ENCODE measurements around the gene IL34. TPM values are rescaled to one million over a fixed set of nuclear protein-coding genes. Genes with fewer than 3 reads are reported as not detected.

The IL34 gene
- total and polyA plus RNA-seq, 2 of the 13 experiments (the other 11 are each of a cell fraction or from before 2014, with no cell fraction given): 1.2 to 1.3 TPM

DNA sequence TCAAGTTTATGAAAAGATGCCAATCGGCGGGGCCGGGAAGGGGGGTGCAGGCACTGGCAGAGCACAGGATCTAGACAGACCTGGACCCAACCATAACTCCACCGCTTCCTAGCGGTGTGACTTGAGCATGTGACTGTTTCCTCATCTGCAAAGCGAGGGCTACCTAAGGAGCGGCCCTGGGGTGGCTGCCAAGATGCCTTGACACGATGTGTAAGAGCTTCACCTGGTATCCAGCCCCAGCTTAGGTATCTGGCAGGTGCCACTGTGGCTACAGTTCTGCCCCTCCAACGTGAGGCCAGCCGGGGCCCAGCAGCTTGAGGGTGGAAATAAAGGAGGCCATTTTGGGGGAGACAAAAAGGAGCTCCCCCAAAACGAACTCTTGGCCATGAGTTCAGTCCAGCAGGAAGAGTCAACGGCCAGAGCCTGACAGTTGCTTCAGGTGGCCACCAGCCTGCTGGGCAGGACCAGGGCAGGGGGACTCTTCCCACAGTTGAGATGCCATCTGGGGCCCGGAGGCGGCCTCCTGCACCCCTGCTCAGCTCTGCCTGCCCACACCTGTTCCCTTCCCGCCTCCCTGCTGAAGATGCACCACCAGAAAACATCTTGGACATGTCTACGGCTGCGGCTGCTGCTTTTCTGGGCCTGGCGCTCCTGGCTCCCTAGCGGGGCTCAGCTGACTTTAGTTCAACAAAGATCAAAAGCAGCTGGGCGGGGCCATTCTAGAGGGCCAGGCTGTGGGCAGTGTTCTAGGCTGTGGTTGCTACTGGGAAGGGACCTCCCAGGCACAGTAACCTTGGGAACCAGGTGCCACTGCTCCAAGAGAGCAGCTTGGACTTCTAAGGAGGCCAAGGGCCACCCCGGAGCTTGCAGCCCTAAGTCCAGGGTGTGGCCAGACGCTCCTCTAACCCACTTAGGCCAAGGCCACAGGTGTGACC is 42.9 kb downstream of the IL34 start (continued):
- TF ChIP-seq, protein P1, sequence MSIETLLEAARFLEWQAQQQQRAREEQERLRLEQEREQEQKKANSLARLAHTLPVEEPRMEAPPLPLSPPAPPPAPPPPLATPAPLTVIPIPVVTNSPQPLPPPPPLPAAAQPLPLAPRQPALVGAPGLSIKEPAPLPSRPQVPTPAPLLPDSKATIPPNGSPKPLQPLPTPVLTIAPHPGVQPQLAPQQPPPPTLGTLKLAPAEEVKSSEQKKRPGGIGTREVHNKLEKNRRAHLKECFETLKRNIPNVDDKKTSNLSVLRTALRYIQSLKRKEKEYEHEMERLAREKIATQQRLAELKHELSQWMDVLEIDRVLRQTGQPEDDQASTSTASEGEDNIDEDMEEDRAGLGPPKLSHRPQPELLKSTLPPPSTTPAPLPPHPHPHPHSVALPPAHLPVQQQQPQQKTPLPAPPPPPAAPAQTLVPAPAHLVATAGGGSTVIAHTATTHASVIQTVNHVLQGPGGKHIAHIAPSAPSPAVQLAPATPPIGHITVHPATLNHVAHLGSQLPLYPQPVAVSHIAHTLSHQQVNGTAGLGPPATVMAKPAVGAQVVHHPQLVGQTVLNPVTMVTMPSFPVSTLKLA (IDR thresholded peaks at IDR 0.05): no peak
- TF ChIP-seq SMYD3 (CRISPR knock-in tag; IDR thresholded peaks at IDR 0.05): no peak
- TF ChIP-seq, protein P2, sequence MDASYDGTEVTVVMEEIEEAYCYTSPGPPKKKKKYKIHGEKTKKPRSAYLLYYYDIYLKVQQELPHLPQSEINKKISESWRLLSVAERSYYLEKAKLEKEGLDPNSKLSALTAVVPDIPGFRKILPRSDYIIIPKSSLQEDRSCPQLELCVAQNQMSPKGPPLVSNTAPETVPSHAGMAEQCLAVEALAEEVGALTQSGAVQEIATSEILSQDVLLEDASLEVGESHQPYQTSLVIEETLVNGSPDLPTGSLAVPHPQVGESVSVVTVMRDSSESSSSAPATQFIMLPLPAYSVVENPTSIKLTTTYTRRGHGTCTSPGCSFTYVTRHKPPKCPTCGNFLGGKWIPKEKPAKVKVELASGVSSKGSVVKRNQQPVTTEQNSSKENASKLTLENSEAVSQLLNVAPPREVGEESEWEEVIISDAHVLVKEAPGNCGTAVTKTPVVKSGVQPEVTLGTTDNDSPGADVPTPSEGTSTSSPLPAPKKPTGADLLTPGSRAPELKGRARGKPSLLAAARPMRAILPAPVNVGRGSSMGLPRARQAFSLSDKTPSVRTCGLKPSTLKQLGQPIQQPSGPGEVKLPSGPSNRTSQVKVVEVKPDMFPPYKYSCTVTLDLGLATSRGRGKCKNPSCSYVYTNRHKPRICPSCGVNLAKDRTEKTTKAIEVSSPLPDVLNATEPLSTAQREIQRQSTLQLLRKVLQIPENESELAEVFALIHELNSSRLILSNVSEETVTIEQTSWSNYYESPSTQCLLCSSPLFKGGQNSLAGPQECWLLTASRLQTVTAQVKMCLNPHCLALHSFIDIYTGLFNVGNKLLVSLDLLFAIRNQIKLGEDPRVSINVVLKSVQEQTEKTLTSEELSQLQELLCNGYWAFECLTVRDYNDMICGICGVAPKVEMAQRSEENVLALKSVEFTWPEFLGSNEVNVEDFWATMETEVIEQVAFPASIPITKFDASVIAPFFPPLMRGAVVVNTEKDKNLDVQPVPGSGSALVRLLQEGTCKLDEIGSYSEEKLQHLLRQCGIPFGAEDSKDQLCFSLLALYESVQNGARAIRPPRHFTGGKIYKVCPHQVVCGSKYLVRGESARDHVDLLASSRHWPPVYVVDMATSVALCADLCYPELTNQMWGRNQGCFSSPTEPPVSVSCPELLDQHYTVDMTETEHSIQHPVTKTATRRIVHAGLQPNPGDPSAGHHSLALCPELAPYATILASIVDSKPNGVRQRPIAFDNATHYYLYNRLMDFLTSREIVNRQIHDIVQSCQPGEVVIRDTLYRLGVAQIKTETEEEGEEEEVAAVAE (CRISPR knock-in tag; IDR thresholded peaks at IDR 0.05; ENCODE audit: borderline replicate concordance): 0 out of 2 replicates have a peak, but pooled peaks have one; percentile 23
- no peak for TF ChIP-seq PHF5A (CRISPR knock-in tag; IDR thresholded peaks at IDR 0.05; ENCODE audit: low read depth, unreplicated experiment)
- no peak for TF ChIP-seq RFX5 (IDR thresholded peaks at IDR 0.05; ENCODE audit: low read depth, low read length)
- TF ChIP-seq ZNF773 (CRISPR knock-in tag; IDR thresholded peaks at IDR 0.05; ENCODE audit: borderline replicate concordance): no peak
- no peak for TF ChIP-seq GTF2F1 (IDR thresholded peaks at IDR 0.05; ENCODE audit: low read length)
- TF ChIP-seq PLRG1 (conservative IDR thresholded peaks at IDR 0.05): no peak
- no peak for TF ChIP-seq ZNF562 (CRISPR knock-in tag; IDR thresholded peaks at IDR 0.05; ENCODE audit: borderline replicate concordance)
- no peak for TF ChIP-seq NR3C1 (CRISPR knock-in tag; IDR thresholded peaks at IDR 0.05)
- TF ChIP-seq, protein P3, sequence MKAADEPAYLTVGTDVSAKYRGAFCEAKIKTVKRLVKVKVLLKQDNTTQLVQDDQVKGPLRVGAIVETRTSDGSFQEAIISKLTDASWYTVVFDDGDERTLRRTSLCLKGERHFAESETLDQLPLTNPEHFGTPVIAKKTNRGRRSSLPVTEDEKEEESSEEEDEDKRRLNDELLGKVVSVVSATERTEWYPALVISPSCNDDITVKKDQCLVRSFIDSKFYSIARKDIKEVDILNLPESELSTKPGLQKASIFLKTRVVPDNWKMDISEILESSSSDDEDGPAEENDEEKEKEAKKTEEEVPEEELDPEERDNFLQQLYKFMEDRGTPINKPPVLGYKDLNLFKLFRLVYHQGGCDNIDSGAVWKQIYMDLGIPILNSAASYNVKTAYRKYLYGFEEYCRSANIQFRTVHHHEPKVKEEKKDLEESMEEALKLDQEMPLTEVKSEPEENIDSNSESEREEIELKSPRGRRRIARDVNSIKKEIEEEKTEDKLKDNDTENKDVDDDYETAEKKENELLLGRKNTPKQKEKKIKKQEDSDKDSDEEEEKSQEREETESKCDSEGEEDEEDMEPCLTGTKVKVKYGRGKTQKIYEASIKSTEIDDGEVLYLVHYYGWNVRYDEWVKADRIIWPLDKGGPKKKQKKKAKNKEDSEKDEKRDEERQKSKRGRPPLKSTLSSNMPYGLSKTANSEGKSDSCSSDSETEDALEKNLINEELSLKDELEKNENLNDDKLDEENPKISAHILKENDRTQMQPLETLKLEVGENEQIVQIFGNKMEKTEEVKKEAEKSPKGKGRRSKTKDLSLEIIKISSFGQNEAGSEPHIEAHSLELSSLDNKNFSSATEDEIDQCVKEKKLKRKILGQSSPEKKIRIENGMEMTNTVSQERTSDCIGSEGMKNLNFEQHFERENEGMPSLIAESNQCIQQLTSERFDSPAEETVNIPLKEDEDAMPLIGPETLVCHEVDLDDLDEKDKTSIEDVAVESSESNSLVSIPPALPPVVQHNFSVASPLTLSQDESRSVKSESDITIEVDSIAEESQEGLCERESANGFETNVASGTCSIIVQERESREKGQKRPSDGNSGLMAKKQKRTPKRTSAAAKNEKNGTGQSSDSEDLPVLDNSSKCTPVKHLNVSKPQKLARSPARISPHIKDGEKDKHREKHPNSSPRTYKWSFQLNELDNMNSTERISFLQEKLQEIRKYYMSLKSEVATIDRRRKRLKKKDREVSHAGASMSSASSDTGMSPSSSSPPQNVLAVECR (CRISPR knock-in tag; IDR thresholded peaks at IDR 0.05; ENCODE audit: borderline replicate concordance): peak; percentile 51; the same call in 1 of the 2 replicates
- no peak for TF ChIP-seq SUZ12 (IDR thresholded peaks at IDR 0.05; ENCODE audit: low read depth, low read length)
- no peak for TF ChIP-seq ZEB1 (IDR thresholded peaks at IDR 0.05; ENCODE audit: insufficient replicate concordance, low read depth)
- no peak for TF ChIP-seq ZNF224 (CRISPR knock-in tag; IDR thresholded peaks at IDR 0.05)
- no peak for TF ChIP-seq SP1 (IDR thresholded peaks at IDR 0.05)
- TF ChIP-seq SP1 (CRISPR knock-in tag; IDR thresholded peaks at IDR 0.05): peak; percentile 56
- TF ChIP-seq TBX2 (CRISPR knock-in tag; IDR thresholded peaks at IDR 0.05; ENCODE audit: borderline replicate concordance): no peak
- TF ChIP-seq, protein P4, sequence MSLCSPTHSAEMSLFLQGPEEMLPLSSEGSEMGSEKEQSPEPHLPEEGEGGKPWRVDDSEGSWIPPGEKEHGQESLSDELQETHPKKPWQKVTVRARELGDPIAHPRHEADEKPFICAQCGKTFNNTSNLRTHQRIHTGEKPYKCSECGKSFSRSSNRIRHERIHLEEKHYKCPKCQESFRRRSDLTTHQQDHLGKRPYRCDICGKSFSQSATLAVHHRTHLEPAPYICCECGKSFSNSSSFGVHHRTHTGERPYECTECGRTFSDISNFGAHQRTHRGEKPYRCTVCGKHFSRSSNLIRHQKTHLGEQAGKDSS (CRISPR knock-in tag; IDR thresholded peaks at IDR 0.05; ENCODE audit: borderline replicate concordance, low read depth): no peak
